ENCODE measurements around the gene RPL11.

DNA sequence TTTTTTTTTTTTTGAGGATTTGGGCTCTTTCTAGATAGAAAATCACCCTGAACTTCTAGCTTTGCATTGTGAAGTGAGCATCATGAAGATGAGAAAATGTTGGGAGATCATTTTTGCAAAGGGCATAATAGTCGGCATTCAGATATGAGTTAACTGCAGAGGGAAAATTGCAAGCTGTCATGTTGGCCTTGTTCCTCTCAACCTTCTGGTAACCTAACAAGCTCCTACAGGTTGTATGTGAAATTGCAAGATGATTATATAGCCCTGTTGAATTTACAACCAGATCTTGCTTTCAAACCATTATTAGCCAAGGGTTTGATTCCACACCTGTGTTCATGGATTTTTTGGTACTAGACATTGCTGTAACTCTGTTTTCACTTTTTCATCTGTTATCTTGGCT, 53.9 kb downstream of the RPL11 start:
- TF ChIP-seq, protein P1, sequence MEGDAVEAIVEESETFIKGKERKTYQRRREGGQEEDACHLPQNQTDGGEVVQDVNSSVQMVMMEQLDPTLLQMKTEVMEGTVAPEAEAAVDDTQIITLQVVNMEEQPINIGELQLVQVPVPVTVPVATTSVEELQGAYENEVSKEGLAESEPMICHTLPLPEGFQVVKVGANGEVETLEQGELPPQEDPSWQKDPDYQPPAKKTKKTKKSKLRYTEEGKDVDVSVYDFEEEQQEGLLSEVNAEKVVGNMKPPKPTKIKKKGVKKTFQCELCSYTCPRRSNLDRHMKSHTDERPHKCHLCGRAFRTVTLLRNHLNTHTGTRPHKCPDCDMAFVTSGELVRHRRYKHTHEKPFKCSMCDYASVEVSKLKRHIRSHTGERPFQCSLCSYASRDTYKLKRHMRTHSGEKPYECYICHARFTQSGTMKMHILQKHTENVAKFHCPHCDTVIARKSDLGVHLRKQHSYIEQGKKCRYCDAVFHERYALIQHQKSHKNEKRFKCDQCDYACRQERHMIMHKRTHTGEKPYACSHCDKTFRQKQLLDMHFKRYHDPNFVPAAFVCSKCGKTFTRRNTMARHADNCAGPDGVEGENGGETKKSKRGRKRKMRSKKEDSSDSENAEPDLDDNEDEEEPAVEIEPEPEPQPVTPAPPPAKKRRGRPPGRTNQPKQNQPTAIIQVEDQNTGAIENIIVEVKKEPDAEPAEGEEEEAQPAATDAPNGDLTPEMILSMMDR (IDR thresholded peaks at IDR 0.05; ENCODE audit: low read depth, low read length, poor library complexity, severe bottlenecking), result peak; percentile 51
- TF ChIP-seq EZH2phosphoT487 (IDR thresholded peaks at IDR 0.05; ENCODE audit: borderline replicate concordance, low read length), result no peak

Measured in DOHH2 (cell line).